Astrocyte (in vitro differentiated cells and primary cell): ENCODE results near the gene NUAK2. TPM values are rescaled to one million over a fixed set of nuclear protein-coding genes. Genes with fewer than 3 reads are reported as not detected.

Experiments
- DNase-seq: peaks from one replicate; pipeline ENCODE4 v3.0.0-alpha.2; 2010; ENCODE audit warnings: low read depth
- FAIRE-seq: peaks from 2 replicates; lab custom pipeline; 2011; peaks lifted over from hg19 to GRCh38; lab: Jason Lieb, UNC
- H2AFZ ChIP-seq: 2 replicates; pipeline ENCODE4 v1.6.0; 2012; ENCODE audit warnings: low read depth, low read length, inconsistent platforms
- H3K27ac ChIP-seq: 2 replicates; pipeline ENCODE4 v1.5.1; 2011; ENCODE audit warnings: low read depth, low read length, inconsistent platforms
- H3K27me3 ChIP-seq: 2 replicates; pipeline ENCODE4 v1.6.0; 2011; ENCODE audit warnings: low read length, inconsistent platforms; ENCODE audit not compliant: insufficient read depth
- H3K36me3 ChIP-seq: 2 replicates; pipeline ENCODE4 v1.5.1; 2011; ENCODE audit warnings: low read length, inconsistent platforms; ENCODE audit not compliant: insufficient read depth
- H3K4me1 ChIP-seq: 2 replicates; pipeline ENCODE4 v1.5.1; 2011; ENCODE audit warnings: low read length, inconsistent platforms; ENCODE audit not compliant: insufficient read depth
- H3K4me2 ChIP-seq: 2 replicates; pipeline ENCODE4 v1.6.0; 2012; ENCODE audit warnings: low read length, inconsistent platforms
- H3K4me3 ChIP-seq: 2 replicates; pipeline ENCODE4 v1.5.1; 2011; ENCODE audit warnings: low read depth, mild to moderate bottlenecking, low read length, inconsistent platforms; ENCODE audit not compliant: insufficient read depth
- H3K79me2 ChIP-seq: 2 replicates; pipeline ENCODE4 v1.6.0; 2012; ENCODE audit warnings: mild to moderate bottlenecking, low read length, inconsistent platforms; ENCODE audit not compliant: insufficient read depth
- H3K9ac ChIP-seq: 2 replicates; pipeline ENCODE4 v1.6.0; 2012; ENCODE audit warnings: mild to moderate bottlenecking, low read length, inconsistent platforms
- H3K9me3 ChIP-seq: 2 replicates; pipeline ENCODE4 v1.5.1; 2012; ENCODE audit warnings: low read depth, mild to moderate bottlenecking, low read length, inconsistent platforms; ENCODE audit not compliant: insufficient read depth
- H4K20me1 ChIP-seq: 2 replicates; pipeline ENCODE4 v1.6.0; 2012; ENCODE audit warnings: low read length, inconsistent platforms; ENCODE audit not compliant: insufficient read depth
- H3K27ac Mint-ChIP-seq: one replicate; pipeline ENCODE4 v1.8.0; 2021; ENCODE audit warnings: mild to moderate bottlenecking, mixed read lengths; ENCODE audit not compliant: unreplicated experiment
- H3K27me3 Mint-ChIP-seq: one replicate; pipeline ENCODE4 v1.8.0; 2021; ENCODE audit warnings: low read depth, mixed read lengths; ENCODE audit not compliant: unreplicated experiment
- H3K36me3 Mint-ChIP-seq: one replicate; pipeline ENCODE4 v1.8.0; 2021; ENCODE audit warnings: low read depth, mixed read lengths; ENCODE audit not compliant: unreplicated experiment
- H3K4me1 Mint-ChIP-seq: one replicate; pipeline ENCODE4 v1.8.0; 2021; ENCODE audit warnings: low read depth, mixed read lengths; ENCODE audit not compliant: unreplicated experiment
- H3K4me3 Mint-ChIP-seq: one replicate; pipeline ENCODE4 v1.8.0; 2021; ENCODE audit warnings: mild to moderate bottlenecking, moderate library complexity, mixed read lengths; ENCODE audit not compliant: unreplicated experiment
- H3K9me3 Mint-ChIP-seq: one replicate; pipeline ENCODE4 v1.8.0; 2021; ENCODE audit warnings: mild to moderate bottlenecking, mixed read lengths; ENCODE audit not compliant: unreplicated experiment
- EZH2 ChIP-seq: IDR thresholded peaks from 2 replicates; pipeline ENCODE4 v1.6.1; 2012; ENCODE audit warnings: mild to moderate bottlenecking, low read length, inconsistent platforms; ENCODE audit not compliant: insufficient read depth
- total RNA-seq: library from RNA; stranded (reverse); gene quantifications from 2 replicates; pipeline ENCODE4 v1.2.1, GENCODE V29; 2021
- TF ChIP-seq, protein P1 (sequence below): IDR thresholded peaks from 2 replicates; pipeline ENCODE4 v1.5.1; 2011; ENCODE audit warnings: low read depth, mild to moderate bottlenecking, inconsistent platforms, low read length, moderate library complexity; ENCODE audit not compliant: insufficient read depth

NUAK2 gene
- total RNA-seq, 1 donor from 2014 or later, result 49.4 TPM

DNA sequence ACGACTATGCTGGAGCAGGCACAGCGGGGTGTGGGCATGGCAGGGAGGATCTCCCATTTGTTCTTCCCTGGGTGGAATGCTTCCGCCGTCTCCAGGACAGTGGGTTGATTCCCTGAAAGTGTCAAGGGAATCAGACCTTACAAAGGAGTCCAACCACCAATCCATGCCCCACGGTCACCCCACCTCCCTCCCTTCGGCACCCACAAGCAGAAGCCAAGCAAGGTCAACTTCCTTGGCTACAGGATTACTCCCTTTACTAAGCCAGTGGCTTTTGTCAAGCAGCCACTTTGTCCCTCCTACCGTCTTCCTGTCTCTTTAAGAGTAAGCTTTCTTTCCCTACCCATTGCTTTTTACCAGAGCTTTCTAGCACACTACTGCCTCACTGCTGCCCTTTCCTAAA, 15.9 kb upstream of the NUAK2 start:
- no peaks in the 10 kb centered on the region for H3K4me1 ChIP-seq
- no peak overlapping the region for H3K4me3 ChIP-seq
- Mint-ChIP-seq H3K27me3 (peaks cover 42% of the 10 kb centered on the region), H3K4me3 (no peak overlapping the region), H3K36me3 (no peaks in the 10 kb centered on the region), H3K9me3 (no peaks in the 10 kb centered on the region), H3K27ac (no peak overlapping the region), H3K4me1 (no peaks in the 10 kb centered on the region)
- H3K9me3 ChIP-seq, result no peaks in the 10 kb centered on the region
- no peak overlapping the region for H3K27ac ChIP-seq
- no peaks in the 10 kb centered on the region for H4K20me1 ChIP-seq
- FAIRE-seq, result no peak
- H3K9ac ChIP-seq, result no peak overlapping the region
- H2AFZ ChIP-seq, result no peak overlapping the region
- no peak for DNase-seq
- H3K36me3 ChIP-seq, result no peaks in the 10 kb centered on the region
- TF ChIP-seq, protein P1, sequence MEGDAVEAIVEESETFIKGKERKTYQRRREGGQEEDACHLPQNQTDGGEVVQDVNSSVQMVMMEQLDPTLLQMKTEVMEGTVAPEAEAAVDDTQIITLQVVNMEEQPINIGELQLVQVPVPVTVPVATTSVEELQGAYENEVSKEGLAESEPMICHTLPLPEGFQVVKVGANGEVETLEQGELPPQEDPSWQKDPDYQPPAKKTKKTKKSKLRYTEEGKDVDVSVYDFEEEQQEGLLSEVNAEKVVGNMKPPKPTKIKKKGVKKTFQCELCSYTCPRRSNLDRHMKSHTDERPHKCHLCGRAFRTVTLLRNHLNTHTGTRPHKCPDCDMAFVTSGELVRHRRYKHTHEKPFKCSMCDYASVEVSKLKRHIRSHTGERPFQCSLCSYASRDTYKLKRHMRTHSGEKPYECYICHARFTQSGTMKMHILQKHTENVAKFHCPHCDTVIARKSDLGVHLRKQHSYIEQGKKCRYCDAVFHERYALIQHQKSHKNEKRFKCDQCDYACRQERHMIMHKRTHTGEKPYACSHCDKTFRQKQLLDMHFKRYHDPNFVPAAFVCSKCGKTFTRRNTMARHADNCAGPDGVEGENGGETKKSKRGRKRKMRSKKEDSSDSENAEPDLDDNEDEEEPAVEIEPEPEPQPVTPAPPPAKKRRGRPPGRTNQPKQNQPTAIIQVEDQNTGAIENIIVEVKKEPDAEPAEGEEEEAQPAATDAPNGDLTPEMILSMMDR, result no peak
- no peak for TF ChIP-seq EZH2
- peaks cover 12% of the 10 kb centered on the region for H3K27me3 ChIP-seq
- H3K4me2 ChIP-seq, result no peak overlapping the region
- H3K79me2 ChIP-seq, result no peaks in the 10 kb centered on the region

DNA sequence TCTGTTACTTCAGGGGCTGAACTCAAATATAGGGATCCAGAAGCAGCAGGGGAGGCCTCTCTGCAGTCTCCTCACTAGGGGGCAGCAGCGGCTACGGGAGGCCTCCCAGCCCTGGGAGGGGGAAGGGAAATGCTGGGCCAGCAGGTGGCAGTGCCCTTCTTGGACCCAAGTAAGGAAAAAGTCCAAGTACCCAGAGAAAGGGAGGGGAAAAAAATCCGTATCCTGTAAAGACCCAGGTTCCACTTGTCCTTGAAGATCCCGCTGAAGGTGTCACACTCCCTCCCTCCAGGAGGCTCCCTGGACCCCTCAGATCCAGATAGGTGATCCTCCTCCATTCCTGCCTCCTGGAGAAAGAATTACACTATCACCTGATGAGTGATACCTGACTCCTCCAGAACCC, 14.1 kb upstream of the NUAK2 start:
- DNase-seq (peak; percentile 37), FAIRE-seq (peak; percentile 17)
- H3K4me1 Mint-ChIP-seq, result peaks cover 2% of the 10 kb centered on the region
- Histone ChIP-seq H3K27ac (no peak overlapping the region), H3K79me2 (no peaks in the 10 kb centered on the region), H3K36me3 (no peaks in the 10 kb centered on the region), H3K4me1 (no peaks in the 10 kb centered on the region), H3K9me3 (no peaks in the 10 kb centered on the region), H3K4me3 (no peak overlapping the region), H3K9ac (no peak overlapping the region), H3K4me2 (no peak overlapping the region), H2AFZ (no peak overlapping the region), H4K20me1 (no peaks in the 10 kb centered on the region), H3K27me3 (peaks cover 12% of the 10 kb centered on the region)
- H3K36me3 Mint-ChIP-seq, result no peaks in the 10 kb centered on the region
- no peak for TF ChIP-seq EZH2
- TF ChIP-seq, protein P1, result peak; percentile 95
- H3K4me3 Mint-ChIP-seq, result no peak overlapping the region
- no peak overlapping the region for H3K27ac Mint-ChIP-seq
- H3K9me3 Mint-ChIP-seq, result no peaks in the 10 kb centered on the region
- peaks cover 48% of the 10 kb centered on the region for H3K27me3 Mint-ChIP-seq

- H2AFZ ChIP-seq, result no peak overlapping the region
- Mint-ChIP-seq H3K9me3 (no peaks in the 10 kb centered on the region), H3K27ac (no peak overlapping the region), H3K4me1 (peaks cover 2% of the 10 kb centered on the region), H3K36me3 (no peaks in the 10 kb centered on the region), H3K27me3 (peaks cover 52% of the 10 kb centered on the region), H3K4me3 (no peak overlapping the region)
- FAIRE-seq (no peak), DNase-seq (no peak)
- H3K36me3 ChIP-seq, result no peaks in the 10 kb centered on the region
- TF ChIP-seq, protein P1, result no peak
- no peak for TF ChIP-seq EZH2
- H3K9ac ChIP-seq, result no peak overlapping the region
- H3K27me3 ChIP-seq, result peaks cover 20% of the 10 kb centered on the region
- no peak overlapping the region for H3K4me2 ChIP-seq
- no peaks in the 10 kb centered on the region for H3K79me2 ChIP-seq
- no peaks in the 10 kb centered on the region for H3K9me3 ChIP-seq
- H3K4me3 ChIP-seq, result no peak overlapping the region
- H3K4me1 ChIP-seq, result no peaks in the 10 kb centered on the region
- H4K20me1 ChIP-seq, result no peaks in the 10 kb centered on the region
- H3K27ac ChIP-seq, result no peak overlapping the region
Observed at GRCh38 chr1:205332015-205332791, 10.7 kb upstream of the NUAK2 start.
